ENCODE results near the gene ADIG.

The ADIG gene

GRCh38 chr20:38581013-38581412 lies at the start of gene ADIG:
Gene ADIG, plus strand, starts transcription at chr20:38581197. Its CDS starts 54 bp downstream, at chr20:38581251.
- no peak for DNase-seq (ENCODE audit: low read depth)
- no peak for TF ChIP-seq CTCF (IDR thresholded peaks at IDR 0.05; ENCODE audit: control insufficient read depth, insufficient read depth, low read depth, low read length, missing control alignments)
- no peak within 1 kb of the TSS for H3K4me3 ChIP-seq (ENCODE audit: control insufficient read depth, low read depth, low read length)

GRCh38 chr20:38534756-38535155 lies 46.2 kb upstream of the ADIG start:
- no peak for TF ChIP-seq CTCF (IDR thresholded peaks at IDR 0.05; ENCODE audit: control insufficient read depth, insufficient read depth, low read depth, low read length, missing control alignments)
- H3K4me3 ChIP-seq (ENCODE audit: control insufficient read depth, low read depth, low read length), result no peak overlapping the region
- no peak for DNase-seq (ENCODE audit: low read depth)

- no peak for TF ChIP-seq CTCF (IDR thresholded peaks at IDR 0.05; ENCODE audit: control insufficient read depth, insufficient read depth, low read depth, low read length, missing control alignments)
- peak; percentile 2 for DNase-seq (ENCODE audit: low read depth)
- H3K4me3 ChIP-seq (ENCODE audit: control insufficient read depth, low read depth, low read length), result no peak overlapping the region
Observed at GRCh38 chr20:38536310-38536709, 44.7 kb upstream of the ADIG start.

- no peak overlapping the region for H3K4me3 ChIP-seq (ENCODE audit: control insufficient read depth, low read depth, low read length)
- no peak for TF ChIP-seq CTCF (IDR thresholded peaks at IDR 0.05; ENCODE audit: control insufficient read depth, insufficient read depth, low read depth, low read length, missing control alignments)
- no peak for DNase-seq (ENCODE audit: low read depth)
Observed at GRCh38 chr20:38537176-38537575, 43.8 kb upstream of the ADIG start.

GRCh38 chr20:38538789-38539188 lies 42.2 kb upstream of the ADIG start:
- DNase-seq (ENCODE audit: low read depth), result no peak
- no peak for TF ChIP-seq CTCF (IDR thresholded peaks at IDR 0.05; ENCODE audit: control insufficient read depth, insufficient read depth, low read depth, low read length, missing control alignments)

GRCh38 chr20:38543014-38543906 lies 37.7 kb upstream of the ADIG start:
- no peak for DNase-seq (ENCODE audit: low read depth)
- no peak for TF ChIP-seq CTCF (IDR thresholded peaks at IDR 0.05; ENCODE audit: control insufficient read depth, insufficient read depth, low read depth, low read length, missing control alignments)
- no peak overlapping the region for H3K4me3 ChIP-seq (ENCODE audit: control insufficient read depth, low read depth, low read length)

More at GRCh38 chr20:38538789-38539188, 42.2 kb upstream of the ADIG start:
- H3K4me3 ChIP-seq (ENCODE audit: control insufficient read depth, low read depth, low read length), result no peak overlapping the region

Measured in AG09309 (cell line).